Measurements from ENCODE around the gene FOSL2. TPM values are rescaled to one million over a fixed set of nuclear protein-coding genes. Genes with fewer than 3 reads are reported as not detected.

The FOSL2 gene
- total RNA-seq, 2 donors from 2014 or later, result 1.4 to 3.8 TPM

DNA sequence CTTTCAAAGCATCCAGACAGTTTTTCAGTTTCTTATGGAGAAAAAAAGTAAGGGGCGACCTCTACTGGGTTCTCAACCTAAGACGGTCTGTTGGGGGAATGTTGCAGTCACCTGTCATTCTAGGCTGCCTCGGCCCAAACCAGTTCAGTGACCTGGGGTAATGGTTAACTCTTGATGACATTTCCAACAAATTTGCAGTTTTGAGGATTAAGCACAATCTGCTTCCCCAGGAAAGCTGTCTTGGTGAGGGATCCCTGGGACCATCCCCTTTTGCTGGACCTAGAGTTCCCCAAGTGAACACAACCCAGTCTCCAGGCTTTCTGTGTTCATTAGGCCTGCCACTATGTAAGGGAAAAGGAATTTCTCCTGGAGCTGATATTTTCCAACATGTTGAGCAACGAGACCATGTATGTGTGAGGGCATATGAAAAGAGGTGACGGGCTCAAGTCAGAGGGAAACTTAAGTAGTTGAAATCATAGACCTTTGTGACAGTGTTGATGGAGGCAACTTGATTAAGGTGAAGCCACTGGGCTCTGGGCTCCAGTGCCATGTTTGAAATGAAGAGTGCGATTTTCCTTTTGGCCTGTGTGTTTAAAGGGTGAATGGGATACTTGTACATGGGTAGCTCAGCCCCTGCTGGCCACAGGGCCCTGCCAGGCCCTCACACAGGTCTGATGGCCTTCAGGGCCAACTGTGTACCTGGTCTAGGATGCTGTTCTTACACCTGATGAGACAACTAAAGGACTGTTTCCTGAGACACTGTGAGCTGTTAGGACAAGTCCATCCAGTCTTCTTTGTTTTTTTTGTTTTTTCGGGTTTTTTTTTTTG is 27.0 kb downstream of the FOSL2 start:
- no peak overlapping the region for H3K4me3 ChIP-seq (ENCODE audit: low read length)
- H3K27ac ChIP-seq (ENCODE audit: low read depth, low read length), result no peak overlapping the region
- no peak for DNase-seq
- H3K4me1 ChIP-seq (ENCODE audit: control insufficient read depth, insufficient read depth, low read length), result no peaks in the 10 kb centered on the region
- WGBS, 2 experiments (ENCODE audit: insufficient coverage in 1 of 2, insufficient read length in 1 of 2), result 89 to 91% methylated on average over 5 to 7 of the region's 7 CpGs
- Mint-ChIP-seq H3K4me3 (no peak overlapping the region), H3K36me3 (ENCODE audit: low read depth) (no peaks in the 10 kb centered on the region), H3K9me3 (no peaks in the 10 kb centered on the region), H3K27me3 (ENCODE audit: insufficient read depth) (no peaks in the 10 kb centered on the region), H3K27ac (peak overlapping the region; percentile 26), H3K4me1 (peaks cover 7% of the 10 kb centered on the region)
- H3K27me3 ChIP-seq (ENCODE audit: control insufficient read depth, insufficient read depth, low read length, poor library complexity, severe bottlenecking), result no peaks in the 10 kb centered on the region
- H3K9ac ChIP-seq (ENCODE audit: extremely low read depth, low read length, poor library complexity, severe bottlenecking), result no peak overlapping the region
- peak; percentile 46 for TF ChIP-seq CTCF (conservative IDR thresholded peaks at IDR 0.05)
- no peaks in the 10 kb centered on the region for H3K36me3 ChIP-seq (ENCODE audit: control insufficient read depth, insufficient read depth, low read length)
- no peaks in the 10 kb centered on the region for H3K9me3 ChIP-seq (ENCODE audit: control insufficient read depth, low read length)

DNA sequence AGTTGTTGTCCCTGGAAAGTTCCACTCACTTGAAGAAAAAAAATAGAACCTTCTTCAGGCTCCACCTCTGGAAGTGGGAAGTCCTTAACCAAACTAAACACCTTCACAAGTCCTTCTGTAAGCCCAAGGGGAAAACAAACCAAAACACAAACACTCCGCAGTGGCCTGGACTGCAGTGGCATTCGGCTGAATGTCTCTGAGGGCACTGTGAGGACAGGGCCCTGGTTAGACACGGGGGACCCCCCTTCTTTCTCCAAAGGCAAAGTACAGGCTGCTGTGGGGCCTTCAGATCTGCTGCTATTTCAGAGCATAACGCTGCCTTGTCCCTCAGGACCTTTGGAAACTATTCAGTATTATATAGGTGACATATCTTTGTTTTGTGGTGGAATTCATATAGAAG is 28.1 kb downstream of the FOSL2 start:
- H3K27me3 Mint-ChIP-seq (ENCODE audit: insufficient read depth), result no peaks in the 10 kb centered on the region
- no peaks in the 10 kb centered on the region for H3K27me3 ChIP-seq (ENCODE audit: control insufficient read depth, insufficient read depth, low read length, poor library complexity, severe bottlenecking)
- no peak for TF ChIP-seq CTCF (conservative IDR thresholded peaks at IDR 0.05)
- 73 to 90% methylated on average over 2 to 4 of the region's 4 CpGs for WGBS, 2 experiments (ENCODE audit: insufficient coverage in 1 of 2, insufficient read length in 1 of 2)
- no peak overlapping the region for H3K9ac ChIP-seq (ENCODE audit: extremely low read depth, low read length, poor library complexity, severe bottlenecking)
- DNase-seq, result no peak
- H3K9me3 Mint-ChIP-seq, result no peaks in the 10 kb centered on the region
- no peak overlapping the region for H3K4me3 Mint-ChIP-seq
- no peaks in the 10 kb centered on the region for H3K4me1 ChIP-seq (ENCODE audit: control insufficient read depth, insufficient read depth, low read length)
- H3K36me3 ChIP-seq (ENCODE audit: control insufficient read depth, insufficient read depth, low read length), result no peaks in the 10 kb centered on the region
- no peak overlapping the region for H3K4me3 ChIP-seq (ENCODE audit: low read length)
- no peaks in the 10 kb centered on the region for H3K9me3 ChIP-seq (ENCODE audit: control insufficient read depth, low read length)
- no peaks in the 10 kb centered on the region for H3K36me3 Mint-ChIP-seq (ENCODE audit: low read depth)
- no peaks in the 10 kb centered on the region for H3K4me1 Mint-ChIP-seq
- H3K27ac Mint-ChIP-seq, result no peak overlapping the region
- H3K27ac ChIP-seq (ENCODE audit: low read depth, low read length), result no peak overlapping the region

DNA sequence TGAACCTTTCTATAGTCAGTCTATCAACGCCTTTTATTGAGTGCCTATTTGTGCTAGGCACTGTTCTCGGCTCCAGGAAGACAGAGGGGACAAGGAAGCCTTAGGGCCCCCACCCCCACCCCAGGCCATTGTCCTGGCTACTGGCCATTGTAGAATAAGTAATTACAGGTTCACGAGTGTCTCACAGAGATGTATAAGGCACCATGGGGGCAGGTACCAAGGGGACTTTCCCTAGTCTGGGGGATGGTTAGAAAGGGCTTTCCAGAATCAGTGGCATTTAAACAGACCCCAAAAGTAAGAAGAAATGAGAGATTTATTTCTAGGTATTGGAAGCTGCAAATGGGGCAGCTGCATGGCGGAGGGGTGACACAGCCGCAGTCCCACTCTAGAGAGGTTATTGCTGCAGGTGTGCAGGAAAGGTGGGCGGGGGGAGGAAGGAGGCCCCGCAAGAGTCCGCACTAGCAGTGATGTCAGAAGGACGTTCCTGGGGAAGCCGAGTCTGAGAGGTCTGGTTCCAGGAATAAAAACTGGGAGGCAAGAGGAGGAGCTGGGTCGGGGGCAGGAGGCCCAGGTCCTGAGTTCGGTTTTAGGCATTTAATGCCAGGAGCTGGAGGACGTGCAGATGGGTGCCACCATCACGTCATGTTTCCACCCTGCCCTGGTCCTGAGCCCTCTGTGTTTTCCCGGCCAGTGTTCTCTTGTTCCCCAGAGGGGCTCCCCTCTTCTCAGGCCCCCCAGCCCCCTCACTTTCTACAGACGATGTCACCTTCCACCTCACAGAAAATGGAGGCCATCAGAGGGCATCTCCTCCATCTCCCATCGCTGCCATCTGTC is 30.5 kb downstream of the FOSL2 start:
- H3K36me3 Mint-ChIP-seq (ENCODE audit: low read depth), result no peaks in the 10 kb centered on the region
- no peaks in the 10 kb centered on the region for H3K9me3 Mint-ChIP-seq
- Histone ChIP-seq H3K27me3 (ENCODE audit: control insufficient read depth, insufficient read depth, low read length, poor library complexity, severe bottlenecking) (no peaks in the 10 kb centered on the region), H3K9me3 (ENCODE audit: control insufficient read depth, low read length) (no peaks in the 10 kb centered on the region), H3K36me3 (ENCODE audit: control insufficient read depth, insufficient read depth, low read length) (no peaks in the 10 kb centered on the region), H3K4me1 (ENCODE audit: control insufficient read depth, insufficient read depth, low read length) (no peaks in the 10 kb centered on the region), H3K9ac (ENCODE audit: extremely low read depth, low read length, poor library complexity, severe bottlenecking) (no peak overlapping the region), H3K27ac (ENCODE audit: low read depth, low read length) (no peak overlapping the region), H3K4me3 (ENCODE audit: low read length) (no peak overlapping the region)
- no peaks in the 10 kb centered on the region for H3K4me1 Mint-ChIP-seq
- no peak overlapping the region for H3K27ac Mint-ChIP-seq
- DNase-seq, result no peak
- H3K27me3 Mint-ChIP-seq (ENCODE audit: insufficient read depth), result no peaks in the 10 kb centered on the region
- no peak overlapping the region for H3K4me3 Mint-ChIP-seq
- WGBS, 2 experiments (ENCODE audit: insufficient coverage in 1 of 2, insufficient read length in 1 of 2), result 87 to 99% methylated on average over 12 to 17 of the region's 17 CpGs
- TF ChIP-seq CTCF (conservative IDR thresholded peaks at IDR 0.05), result no peak

Measured in endodermal cell (in vitro differentiated cells).